SJSA1 (cell line): Measurements from ENCODE around the gene EFNA5. TPM values are rescaled to one million over a fixed set of nuclear protein-coding genes. Genes with fewer than 3 reads are reported as not detected.

ENCODE experiments used
- DNase-seq, 2 experiments: peaks; one replicate each; pipeline ENCODE4 v3.0.0-alpha.2; 2015 to 2020; ENCODE audit warnings: low spot score in 2 of 2, low read depth in 1 of 2
- H3K27ac ChIP-seq: fragments of 250-450 bp; sonication (Bioruptor Pico); 2 replicates; pipeline ENCODE4 v1.5.1; 2020; ENCODE audit warnings: mild to moderate bottlenecking, moderate library complexity
- H3K27me3 ChIP-seq: fragments of 250-450 bp; sonication (Bioruptor Pico); replicated peaks from 2 replicates; pipeline ENCODE4 v1.5.1; 2020; ENCODE audit warnings: mild to moderate bottlenecking, moderate library complexity
- H3K36me3 ChIP-seq: fragments of 250-450 bp; sonication (Bioruptor Pico); 2 replicates; pipeline ENCODE4 v1.5.1; 2020; ENCODE audit warnings: mild to moderate bottlenecking
- H3K4me1 ChIP-seq: fragments of 250-450 bp; sonication (Bioruptor Pico); replicated peaks from 2 replicates; pipeline ENCODE4 v1.6.1; 2021; ENCODE audit warnings: mild to moderate bottlenecking
- H3K4me3 ChIP-seq: fragments of 250-450 bp; sonication (Bioruptor Pico); 2 replicates; pipeline ENCODE4 v1.5.1; 2020; ENCODE audit warnings: mild to moderate bottlenecking
- H3K9me3 ChIP-seq: fragments of 250-450 bp; sonication (Bioruptor Pico); replicated peaks from 2 replicates; pipeline ENCODE4 v1.5.1; 2020; ENCODE audit warnings: mild to moderate bottlenecking
- total RNA-seq: library from RNA; depleted of rRNA; stranded (reverse); fragments of >200 nt; shearing (Covaris generic); gene quantifications from 2 replicates; pipeline ENCODE4 v1.2.3, GENCODE V29; 2014

EFNA5 gene
- total RNA-seq, 1 experiment from 2014 or later, result 0.87 TPM

- peaks cover 18% of the 10 kb centered on the region for H3K4me1 ChIP-seq
- no peaks in the 10 kb centered on the region for H3K9me3 ChIP-seq
- H3K36me3 ChIP-seq, result no peaks in the 10 kb centered on the region
- peak; percentile 69 to 79 for DNase-seq
- no peak overlapping the region for H3K4me3 ChIP-seq
- H3K27ac ChIP-seq, result no peak overlapping the region
- H3K27me3 ChIP-seq, result no peaks in the 10 kb centered on the region
Measured at GRCh38 chr5:107542428-107542827, 128.3 kb downstream of the EFNA5 start.

- H3K27me3 ChIP-seq, result no peaks in the 10 kb centered on the region
- H3K9me3 ChIP-seq, result no peaks in the 10 kb centered on the region
- no peak overlapping the region for H3K4me3 ChIP-seq
- H3K36me3 ChIP-seq, result no peaks in the 10 kb centered on the region
- DNase-seq, result no peak
- peaks cover 18% of the 10 kb centered on the region for H3K4me1 ChIP-seq
- no peak overlapping the region for H3K27ac ChIP-seq
Measured at GRCh38 chr5:107541400-107541799, 129.3 kb downstream of the EFNA5 start.

- Histone ChIP-seq H3K36me3 (no peaks in the 10 kb centered on the region), H3K27me3 (no peaks in the 10 kb centered on the region), H3K4me3 (no peak overlapping the region), H3K4me1 (peaks cover 18% of the 10 kb centered on the region), H3K27ac (no peak overlapping the region), H3K9me3 (no peaks in the 10 kb centered on the region)
- DNase-seq, result no peak
Measured at GRCh38 chr5:107539726-107540330, 130.9 kb downstream of the EFNA5 start.

- H3K27ac ChIP-seq, result no peak overlapping the region
- no peak overlapping the region for H3K4me3 ChIP-seq
- H3K9me3 ChIP-seq, result no peaks in the 10 kb centered on the region
- no peak for DNase-seq
- H3K4me1 ChIP-seq, result peaks cover 18% of the 10 kb centered on the region
- no peaks in the 10 kb centered on the region for H3K27me3 ChIP-seq
- H3K36me3 ChIP-seq, result no peaks in the 10 kb centered on the region
Measured at GRCh38 chr5:107538805-107539445, 131.8 kb downstream of the EFNA5 start.

- no peaks in the 10 kb centered on the region for H3K9me3 ChIP-seq
- no peak overlapping the region for H3K4me3 ChIP-seq
- H3K27ac ChIP-seq, result no peak overlapping the region
- peaks cover 18% of the 10 kb centered on the region for H3K4me1 ChIP-seq
- H3K36me3 ChIP-seq, result no peaks in the 10 kb centered on the region
- no peak for DNase-seq
- no peaks in the 10 kb centered on the region for H3K27me3 ChIP-seq
Measured at GRCh38 chr5:107538331-107538730, 132.4 kb downstream of the EFNA5 start.

- Histone ChIP-seq H3K27me3 (no peaks in the 10 kb centered on the region), H3K4me3 (no peak overlapping the region), H3K27ac (no peak overlapping the region), H3K4me1 (peaks cover 6% of the 10 kb centered on the region; the same call in 1 of the 2 replicates), H3K36me3 (no peaks in the 10 kb centered on the region), H3K9me3 (no peaks in the 10 kb centered on the region)
- DNase-seq, result no peak
Measured at GRCh38 chr5:107535849-107536248, 134.9 kb downstream of the EFNA5 start.

- Histone ChIP-seq H3K27me3 (no peaks in the 10 kb centered on the region), H3K4me1 (peaks cover 6% of the 10 kb centered on the region; the same call in 1 of the 2 replicates), H3K36me3 (no peaks in the 10 kb centered on the region), H3K4me3 (no peak overlapping the region), H3K27ac (no peak overlapping the region), H3K9me3 (no peaks in the 10 kb centered on the region)
- no peak for DNase-seq
Measured at GRCh38 chr5:107533910-107534876, 136.5 kb downstream of the EFNA5 start.

GRCh38 chr5:107532916-107533315 lies 137.8 kb downstream of the EFNA5 start:
- H3K9me3 ChIP-seq, result no peaks in the 10 kb centered on the region
- no peak overlapping the region for H3K4me3 ChIP-seq
- no peaks in the 10 kb centered on the region for H3K4me1 ChIP-seq
- no peaks in the 10 kb centered on the region for H3K36me3 ChIP-seq
- no peak for DNase-seq
- H3K27ac ChIP-seq, result no peak overlapping the region
- H3K27me3 ChIP-seq, result no peaks in the 10 kb centered on the region

- no peak for DNase-seq
- H3K27ac ChIP-seq, result no peak overlapping the region
- no peak overlapping the region for H3K4me3 ChIP-seq
- H3K36me3 ChIP-seq, result no peaks in the 10 kb centered on the region
- H3K4me1 ChIP-seq, result no peaks in the 10 kb centered on the region
- no peaks in the 10 kb centered on the region for H3K9me3 ChIP-seq
- H3K27me3 ChIP-seq, result no peaks in the 10 kb centered on the region
Measured at GRCh38 chr5:107532169-107532878, 138.4 kb downstream of the EFNA5 start.

- H3K27me3 ChIP-seq, result no peaks in the 10 kb centered on the region
- no peaks in the 10 kb centered on the region for H3K36me3 ChIP-seq
- H3K9me3 ChIP-seq, result no peaks in the 10 kb centered on the region
- H3K4me1 ChIP-seq, result no peaks in the 10 kb centered on the region
- no peak overlapping the region for H3K27ac ChIP-seq
- no peak for DNase-seq
- H3K4me3 ChIP-seq, result no peak overlapping the region
Measured at GRCh38 chr5:107531308-107531707, 139.4 kb downstream of the EFNA5 start.

GRCh38 chr5:107529618-107530017 lies 141.1 kb downstream of the EFNA5 start:
- DNase-seq, result no peak
- Histone ChIP-seq H3K4me3 (no peak overlapping the region), H3K36me3 (no peaks in the 10 kb centered on the region), H3K27me3 (no peaks in the 10 kb centered on the region), H3K9me3 (no peaks in the 10 kb centered on the region), H3K4me1 (no peaks in the 10 kb centered on the region), H3K27ac (no peak overlapping the region)

- no peaks in the 10 kb centered on the region for H3K27me3 ChIP-seq
- H3K4me1 ChIP-seq, result no peaks in the 10 kb centered on the region
- no peak overlapping the region for H3K4me3 ChIP-seq
- no peaks in the 10 kb centered on the region for H3K36me3 ChIP-seq
- H3K9me3 ChIP-seq, result no peaks in the 10 kb centered on the region
- DNase-seq, result no peak
- no peak overlapping the region for H3K27ac ChIP-seq
Measured at GRCh38 chr5:107526270-107526937, 144.3 kb downstream of the EFNA5 start.

GRCh38 chr5:107524111-107524510 lies 146.6 kb downstream of the EFNA5 start:
- DNase-seq, result no peak
- Histone ChIP-seq H3K36me3 (no peaks in the 10 kb centered on the region), H3K4me3 (no peak overlapping the region), H3K4me1 (peaks cover 8% of the 10 kb centered on the region), H3K27me3 (no peaks in the 10 kb centered on the region), H3K9me3 (no peaks in the 10 kb centered on the region), H3K27ac (no peak overlapping the region)
